ENCODE measurements around the gene FOLR1. TPM values are rescaled to one million over a fixed set of nuclear protein-coding genes. Genes with fewer than 3 reads are reported as not detected.
"Not testable (repeated sequence)": the region's sequence is repeated elsewhere in the genome, so short reads cannot be mapped to it uniquely, and the experiment has no call there.

Gene FOLR1
- total RNA-seq, 1 experiment from 2014 or later, result 93.4 TPM

DNA sequence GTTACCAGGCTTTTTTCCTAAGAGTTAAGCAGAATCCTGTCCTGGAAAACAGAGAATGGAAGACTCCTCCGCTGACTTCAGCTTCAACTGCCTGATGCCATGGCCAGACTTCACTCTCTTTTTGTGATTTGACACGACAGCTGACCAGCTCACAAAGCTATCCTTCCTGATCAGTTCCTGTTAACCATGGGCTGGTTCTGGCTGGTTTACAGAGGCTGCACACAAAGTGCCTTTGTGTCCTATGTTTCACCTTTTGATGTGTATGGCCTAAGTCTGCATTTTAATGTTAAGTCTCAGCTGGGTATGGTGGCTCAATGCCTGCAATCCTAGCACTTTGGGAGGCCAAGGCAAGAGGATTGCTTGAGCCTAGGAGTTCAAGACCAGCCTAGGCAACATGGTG is 45.3 kb upstream of the FOLR1 start:
- intact Hi-C loops (cut with micrococcal nuclease; ENCODE audit: unreplicated experiment), result no loop called here
- POLR2A ChIA-PET, result no interaction called here
- Mint-ChIP-seq H3K4me3 (ENCODE audit: unreplicated experiment) (no peak overlapping the region), H3K27me3 (ENCODE audit: insufficient read depth, unreplicated experiment) (no peaks in the 10 kb centered on the region), H3K4me1 (ENCODE audit: low read depth, unreplicated experiment) (peaks cover 14% of the 10 kb centered on the region), H3K9me3 (ENCODE audit: unreplicated experiment) (no peaks in the 10 kb centered on the region), H3K27ac (ENCODE audit: unreplicated experiment) (no peak overlapping the region), H3K36me3 (ENCODE audit: insufficient read depth, unreplicated experiment) (peaks cover 5% of the 10 kb centered on the region)
- H3K4me1 ChIP-seq, result peaks cover 13% of the 10 kb centered on the region
- DNase-seq, result no peak
- H3K36me3 ChIP-seq (ENCODE audit: control insufficient read depth, insufficient read depth, low read length), result no peaks in the 10 kb centered on the region
- no peaks in the 10 kb centered on the region for H3K27me3 ChIP-seq (replicated peaks; ENCODE audit: control insufficient read depth, insufficient read depth, low read length)
- CTCF ChIA-PET, result no interaction called here
- no peak overlapping the region for H3K4me3 ChIP-seq (ENCODE audit: low read depth, low read length)
- H3K9me3 ChIP-seq, result peaks cover under 1% of the 10 kb centered on the region; the same call in 1 of the 2 replicates
- TF ChIP-seq, protein P1, sequence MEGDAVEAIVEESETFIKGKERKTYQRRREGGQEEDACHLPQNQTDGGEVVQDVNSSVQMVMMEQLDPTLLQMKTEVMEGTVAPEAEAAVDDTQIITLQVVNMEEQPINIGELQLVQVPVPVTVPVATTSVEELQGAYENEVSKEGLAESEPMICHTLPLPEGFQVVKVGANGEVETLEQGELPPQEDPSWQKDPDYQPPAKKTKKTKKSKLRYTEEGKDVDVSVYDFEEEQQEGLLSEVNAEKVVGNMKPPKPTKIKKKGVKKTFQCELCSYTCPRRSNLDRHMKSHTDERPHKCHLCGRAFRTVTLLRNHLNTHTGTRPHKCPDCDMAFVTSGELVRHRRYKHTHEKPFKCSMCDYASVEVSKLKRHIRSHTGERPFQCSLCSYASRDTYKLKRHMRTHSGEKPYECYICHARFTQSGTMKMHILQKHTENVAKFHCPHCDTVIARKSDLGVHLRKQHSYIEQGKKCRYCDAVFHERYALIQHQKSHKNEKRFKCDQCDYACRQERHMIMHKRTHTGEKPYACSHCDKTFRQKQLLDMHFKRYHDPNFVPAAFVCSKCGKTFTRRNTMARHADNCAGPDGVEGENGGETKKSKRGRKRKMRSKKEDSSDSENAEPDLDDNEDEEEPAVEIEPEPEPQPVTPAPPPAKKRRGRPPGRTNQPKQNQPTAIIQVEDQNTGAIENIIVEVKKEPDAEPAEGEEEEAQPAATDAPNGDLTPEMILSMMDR (IDR thresholded peaks at IDR 0.05; ENCODE audit: insufficient read depth in 1 of 2, low read depth in 1 of 2, low read length in 1 of 2, severe bottlenecking in 1 of 2, unreplicated experiment in 1 of 2), result no peak
- no TSS peak for BruUV-seq (replicated peaks)

DNA sequence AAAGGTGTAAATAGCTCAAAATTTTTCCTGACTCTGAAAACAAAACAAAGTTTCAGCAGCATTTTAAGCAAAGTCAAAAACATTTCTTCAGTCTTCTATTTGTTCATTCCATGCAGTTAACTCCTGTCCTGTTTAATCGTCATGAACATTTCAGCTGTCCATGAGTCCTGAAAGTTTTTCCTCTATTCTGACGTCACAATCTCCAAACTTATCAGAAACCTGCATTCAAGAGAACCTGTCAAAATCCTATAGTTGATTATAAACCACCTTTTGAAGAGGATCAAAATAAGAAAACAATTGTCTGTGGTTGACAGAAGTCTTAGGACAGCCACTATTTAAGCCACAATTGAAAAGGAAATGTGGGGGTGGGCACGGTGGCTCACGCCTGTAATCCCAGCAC is 41.1 kb upstream of the FOLR1 start:
- H3K27me3 ChIP-seq (replicated peaks; ENCODE audit: control insufficient read depth, insufficient read depth, low read length), result no peaks in the 10 kb centered on the region
- no peaks in the 10 kb centered on the region for H3K9me3 Mint-ChIP-seq (ENCODE audit: unreplicated experiment)
- no peaks in the 10 kb centered on the region for H3K4me1 Mint-ChIP-seq (ENCODE audit: low read depth, unreplicated experiment)
- intact Hi-C loops (cut with micrococcal nuclease; ENCODE audit: unreplicated experiment), result no loop called here
- no peak for DNase-seq
- ChIA-PET POLR2A (no interaction called here), CTCF (interaction anchor here (1.5 kb wide), 1 partner anchor 126 kb away, joined by 3 read pairs; no protein-coding TSS in a partner anchor)
- peaks cover 13% of the 10 kb centered on the region for H3K4me1 ChIP-seq
- no peaks in the 10 kb centered on the region for H3K36me3 Mint-ChIP-seq (ENCODE audit: insufficient read depth, unreplicated experiment)
- H3K36me3 ChIP-seq (ENCODE audit: control insufficient read depth, insufficient read depth, low read length), result no peaks in the 10 kb centered on the region
- no peak overlapping the region for H3K27ac Mint-ChIP-seq (ENCODE audit: unreplicated experiment)
- BruUV-seq (replicated peaks), result no TSS peak
- H3K4me3 ChIP-seq (ENCODE audit: low read depth, low read length), result no peak overlapping the region
- TF ChIP-seq, protein P1 (IDR thresholded peaks at IDR 0.05; ENCODE audit: insufficient read depth in 1 of 2, low read depth in 1 of 2, low read length in 1 of 2, severe bottlenecking in 1 of 2, unreplicated experiment in 1 of 2), result no peak
- peaks cover 4% of the 10 kb centered on the region; the same call in 1 of the 2 replicates for H3K9me3 ChIP-seq
- H3K4me3 Mint-ChIP-seq (ENCODE audit: unreplicated experiment), result no peak overlapping the region
- no peaks in the 10 kb centered on the region for H3K27me3 Mint-ChIP-seq (ENCODE audit: insufficient read depth, unreplicated experiment)

DNA sequence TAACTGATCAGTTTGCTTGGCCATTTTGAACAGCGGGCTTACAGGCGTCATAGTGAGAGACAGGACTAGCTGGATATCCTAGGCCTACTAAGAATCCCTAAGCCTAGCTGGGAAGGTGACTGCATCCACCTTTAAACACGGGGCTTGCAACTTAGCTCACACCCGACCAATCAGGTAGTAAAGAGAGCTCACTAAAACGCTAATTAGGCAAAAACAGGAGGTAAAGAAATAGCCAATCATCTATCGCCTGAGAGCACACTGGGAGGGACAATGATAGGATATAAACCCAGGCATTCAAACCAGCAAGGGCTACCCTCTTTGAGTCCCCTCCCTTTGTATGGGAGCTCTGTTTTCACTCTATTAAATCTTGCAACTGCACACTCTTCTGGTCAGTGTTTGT is 38.1 kb upstream of the FOLR1 start:
- H3K36me3 Mint-ChIP-seq (ENCODE audit: insufficient read depth, unreplicated experiment); H3K27ac Mint-ChIP-seq (ENCODE audit: unreplicated experiment); H3K27me3 ChIP-seq (replicated peaks; ENCODE audit: control insufficient read depth, insufficient read depth, low read length); H3K4me1 Mint-ChIP-seq (ENCODE audit: low read depth, unreplicated experiment); H3K9me3 ChIP-seq; H3K27me3 Mint-ChIP-seq (ENCODE audit: insufficient read depth, unreplicated experiment); H3K4me3 ChIP-seq (ENCODE audit: low read depth, low read length); H3K9me3 Mint-ChIP-seq (ENCODE audit: unreplicated experiment); H3K36me3 ChIP-seq (ENCODE audit: control insufficient read depth, insufficient read depth, low read length); intact Hi-C loops (cut with micrococcal nuclease; ENCODE audit: unreplicated experiment); H3K4me1 ChIP-seq; DNase-seq; H3K4me3 Mint-ChIP-seq (ENCODE audit: unreplicated experiment); BruUV-seq (replicated peaks): not testable (repeated sequence)
- ChIA-PET CTCF (interaction anchor here (1.3 to 1.8 kb wide), 3 partner anchors 10 to 129 kb away, joined by 3 to 10 read pairs (median 6); partner anchors contain the start of gene ANAPC15), POLR2A (interaction anchor here (0.6 kb wide), 1 partner anchor 9 kb away, joined by 5 read pairs; no protein-coding TSS in a partner anchor)
